ENCODE results near the gene AGPS.

DNA sequence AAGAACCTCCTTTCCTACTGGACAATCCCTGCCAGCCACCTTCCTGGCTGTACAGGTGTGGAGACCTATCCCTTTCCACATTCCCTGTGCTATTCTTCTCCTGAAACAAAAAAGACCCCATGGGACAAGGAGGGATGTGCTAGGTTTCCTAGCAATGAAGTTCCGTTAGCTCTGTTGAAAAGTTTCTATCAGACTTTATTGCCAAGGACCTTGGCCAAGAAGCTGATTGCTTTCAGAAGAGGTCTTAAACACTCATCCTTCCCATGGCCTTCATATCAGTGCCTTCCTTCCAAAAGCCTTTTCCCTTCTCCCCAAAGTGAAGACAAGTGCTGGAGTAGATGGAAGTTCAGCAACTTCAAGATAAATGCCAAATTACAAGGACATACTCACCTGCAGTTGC is 194.8 kb downstream of the AGPS start:
- TF ChIP-seq, protein P1, sequence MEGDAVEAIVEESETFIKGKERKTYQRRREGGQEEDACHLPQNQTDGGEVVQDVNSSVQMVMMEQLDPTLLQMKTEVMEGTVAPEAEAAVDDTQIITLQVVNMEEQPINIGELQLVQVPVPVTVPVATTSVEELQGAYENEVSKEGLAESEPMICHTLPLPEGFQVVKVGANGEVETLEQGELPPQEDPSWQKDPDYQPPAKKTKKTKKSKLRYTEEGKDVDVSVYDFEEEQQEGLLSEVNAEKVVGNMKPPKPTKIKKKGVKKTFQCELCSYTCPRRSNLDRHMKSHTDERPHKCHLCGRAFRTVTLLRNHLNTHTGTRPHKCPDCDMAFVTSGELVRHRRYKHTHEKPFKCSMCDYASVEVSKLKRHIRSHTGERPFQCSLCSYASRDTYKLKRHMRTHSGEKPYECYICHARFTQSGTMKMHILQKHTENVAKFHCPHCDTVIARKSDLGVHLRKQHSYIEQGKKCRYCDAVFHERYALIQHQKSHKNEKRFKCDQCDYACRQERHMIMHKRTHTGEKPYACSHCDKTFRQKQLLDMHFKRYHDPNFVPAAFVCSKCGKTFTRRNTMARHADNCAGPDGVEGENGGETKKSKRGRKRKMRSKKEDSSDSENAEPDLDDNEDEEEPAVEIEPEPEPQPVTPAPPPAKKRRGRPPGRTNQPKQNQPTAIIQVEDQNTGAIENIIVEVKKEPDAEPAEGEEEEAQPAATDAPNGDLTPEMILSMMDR (IDR thresholded peaks at IDR 0.05): no peak
- no peak for TF ChIP-seq POLR2A (IDR thresholded peaks at IDR 0.05)
